Panc1 (cell line): Measurements from ENCODE around the gene KATNAL2. TPM values are rescaled to one million over a fixed set of nuclear protein-coding genes. Genes with fewer than 3 reads are reported as not detected.

Source experiments
- ATAC-seq: fragments of 200-7000 bp; cut with Tn5 transposase; 2 replicates; pipeline ENCODE4 v1.9.1; 2020; ENCODE audit warnings: mild to moderate bottlenecking, moderate library complexity
- BruUV-seq: library from RNA; stranded (reverse); fragments of 400-500 nt; replicated peaks from 2 replicates; lab custom pipeline; 2021; lab: Mats Ljungman, UMichigan
- CTCF ChIA-PET: fragments of 300-600 bp; sonication (Branson Sonifier 250); formaldehyde crosslinking; loops from one replicate; lab custom pipeline; 2022; ENCODE audit warnings: antibody characterized with exemption; lab: Charles Lee
- POLR2A ChIA-PET: fragments of 300-600 bp; sonication (Branson Sonifier 250); formaldehyde crosslinking; loops from one replicate; lab custom pipeline; 2022; ENCODE audit warnings: antibody characterized with exemption; lab: Charles Lee
- DNase-seq: peaks from one replicate; pipeline ENCODE4 v3.0.0-alpha.2; 2010; ENCODE audit warnings: low read depth, low spot score
- H3K27ac ChIP-seq: 2 replicates; pipeline ENCODE4 v1.5.1; 2011; ENCODE audit warnings: mild to moderate bottlenecking, low read length, inconsistent platforms
- H3K27me3 ChIP-seq: fragments of 200-500 bp; sonication (Bioruptor generic); 2 replicates; pipeline ENCODE4 v1.6.0; 2014; ENCODE audit warnings: low read length, inconsistent platforms; ENCODE audit not compliant: control insufficient read depth, insufficient read depth
- H3K36me3 ChIP-seq: fragments of 200-500 bp; sonication (Bioruptor generic); 2 replicates; pipeline ENCODE4 v1.5.1; 2014; ENCODE audit warnings: inconsistent platforms, mild to moderate bottlenecking, low read length, moderate library complexity; ENCODE audit not compliant: control insufficient read depth, insufficient read depth
- H3K4me1 ChIP-seq: 2 replicates; pipeline ENCODE4 v1.5.1; 2011; ENCODE audit warnings: inconsistent platforms, mild to moderate bottlenecking, low read length, moderate library complexity; ENCODE audit not compliant: control insufficient read depth, insufficient read depth
- H3K4me3 ChIP-seq, 2 experiments: 2 replicates each; pipeline ENCODE4 v1.5.1; 2011 to 2012; ENCODE audit warnings: low read depth in 2 of 2, low read length in 2 of 2, mild to moderate bottlenecking in 2 of 2, inconsistent platforms in 1 of 2, moderate library complexity in 1 of 2
- H3K9me3 ChIP-seq: fragments of 200-500 bp; sonication (Bioruptor generic); 2 replicates; pipeline ENCODE4 v1.5.1; 2014; ENCODE audit warnings: low read depth, mild to moderate bottlenecking, inconsistent platforms, low read length, moderate library complexity; ENCODE audit not compliant: control insufficient read depth, insufficient read depth
- CTCF ChIP-seq: fragments of 450-650 bp; IDR thresholded peaks from 2 replicates; pipeline ENCODE4 v1.5.1; 2017; ENCODE audit warnings: mild to moderate bottlenecking
- POLR2AphosphoS5 ChIP-seq: IDR thresholded peaks from 2 replicates; pipeline ENCODE4 v1.6.1; 2012; ENCODE audit warnings: mild to moderate bottlenecking, low read depth, low read length, moderate library complexity
- REST ChIP-seq, 2 experiments: IDR thresholded peaks; 2 replicates each; pipeline ENCODE4 v1.6.1; 2011 to 2012; ENCODE audit warnings: low read depth in 2 of 2, control low read depth in 1 of 2, low read length in 1 of 2, mild to moderate bottlenecking in 1 of 2, moderate library complexity in 1 of 2; ENCODE audit not compliant: insufficient read depth in 1 of 2
- SIN3A ChIP-seq: IDR thresholded peaks from 2 replicates; pipeline ENCODE4 v1.6.1; 2012; ENCODE audit warnings: low read depth, mild to moderate bottlenecking, low read length, moderate library complexity, borderline replicate concordance; ENCODE audit not compliant: insufficient read depth
- TCF7L2 ChIP-seq: IDR thresholded peaks from 2 replicates; pipeline ENCODE4 v1.6.1; 2011; ENCODE audit warnings: mild to moderate bottlenecking, low read depth, low read length, inconsistent platforms
- in situ Hi-C: cut with HindIII; loops from 2 replicates; pipeline ENCODE4 v1.10.0; 2016; ENCODE audit warnings: low sequenced_read_pairs, low pct_unique_long_range_greater_than_20kb
- intact Hi-C: fragments of 100-400 bp; cut with micrococcal nuclease; formaldehyde crosslinking; loops from one replicate; pipeline ENCODE4 v1.10.0; 2022; ENCODE audit not compliant: unreplicated experiment
- total RNA-seq: library from RNA; stranded (reverse); gene quantifications from one replicate; pipeline ENCODE4 v1.2.1, GENCODE V29; 2021; ENCODE audit not compliant: unreplicated experiment

KATNAL2 gene
- total RNA-seq, 1 experiment from 2014 or later: 2.6 TPM

DNA sequence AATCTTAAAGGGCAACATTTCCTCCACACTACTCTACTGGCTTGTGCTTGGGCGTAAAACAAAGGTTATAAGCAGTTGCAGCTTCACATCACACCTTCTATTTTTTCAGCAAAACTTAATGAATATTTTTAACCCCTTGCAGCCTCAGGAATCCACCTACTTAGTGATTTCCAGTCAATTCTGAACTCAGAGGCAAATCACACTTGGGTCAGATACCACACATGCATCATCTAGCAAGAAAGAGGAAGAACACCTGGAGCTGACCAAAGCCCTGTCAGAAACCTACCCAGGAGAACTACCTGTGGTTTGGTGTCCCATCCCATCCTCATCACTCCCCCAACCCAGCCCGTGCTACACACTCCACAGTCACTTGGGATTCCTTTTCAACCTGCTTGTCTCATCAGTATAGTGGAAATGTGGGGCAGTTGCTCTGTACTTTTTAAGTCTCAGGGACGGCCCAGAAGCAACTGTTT is 25.6 kb upstream of the KATNAL2 start:
- BruUV-seq: no TSS peak
- in situ Hi-C loops: no loop called here
- no peak for ATAC-seq

DNA sequence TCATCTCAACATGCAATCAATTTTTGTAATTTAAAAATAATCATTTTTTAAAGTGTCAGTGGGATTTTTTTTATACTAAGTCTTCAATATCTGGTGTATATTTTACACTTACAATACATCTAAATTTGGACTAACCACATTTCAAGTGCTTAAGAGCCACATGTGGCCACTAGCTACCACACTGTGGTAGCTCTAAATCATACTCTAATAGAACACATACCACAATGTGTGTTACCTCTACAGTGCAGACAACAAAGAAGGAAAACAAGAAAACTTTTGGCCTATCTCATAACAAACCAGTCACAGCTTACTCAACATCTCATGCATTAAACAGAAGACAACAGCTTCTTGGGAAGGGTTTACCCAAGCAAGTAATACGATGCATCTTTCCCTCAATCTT is 24.6 kb upstream of the KATNAL2 start:
- Histone ChIP-seq H3K4me1 (no peaks in the 10 kb centered on the region; the same call in 1 of the 2 replicates), H3K4me3 (no peak overlapping the region), H3K27ac (no peak overlapping the region), H3K9me3 (peaks cover 10% of the 10 kb centered on the region; the same call in 1 of the 2 replicates), H3K27me3 (no peaks in the 10 kb centered on the region), H3K36me3 (no peaks in the 10 kb centered on the region)
- ATAC-seq (no peak), DNase-seq (no peak)
- BruUV-seq: no TSS peak
- TF ChIP-seq REST (IDR thresholded peaks at IDR 0.05; ENCODE audit: insufficient read depth in 1 of 2, low read depth in 2 of 2, low read length in 1 of 2) (no peak), POLR2AphosphoS5 (no peak), SIN3A (no peak), TCF7L2 (no peak), CTCF (no peak)
- intact Hi-C loops: no loop called here
- POLR2A ChIA-PET: no interaction called here
- in situ Hi-C loops: no loop called here
- CTCF ChIA-PET: no interaction called here

More for the DNA sequence above, 25.6 kb upstream of the KATNAL2 start:
- intact Hi-C loops: no loop called here
- Histone ChIP-seq H3K27me3 (no peaks in the 10 kb centered on the region), H3K27ac (no peak overlapping the region), H3K4me1 (no peaks in the 10 kb centered on the region; the same call in 1 of the 2 replicates), H3K9me3 (peaks cover 12% of the 10 kb centered on the region; the same call in 1 of the 2 replicates), H3K4me3 (no peak overlapping the region), H3K36me3 (no peaks in the 10 kb centered on the region)
- TF ChIP-seq CTCF (no peak), SIN3A (no peak), TCF7L2 (no peak), POLR2AphosphoS5 (no peak), REST (IDR thresholded peaks at IDR 0.05; ENCODE audit: insufficient read depth in 1 of 2, low read depth in 2 of 2, low read length in 1 of 2) (no peak)
- DNase-seq: no peak
- ChIA-PET POLR2A (interaction anchor here (0.6 kb wide), 1 partner anchor 24 kb away, joined by 4 read pairs; no protein-coding TSS in a partner anchor), CTCF (no interaction called here)
